Gastroesophageal sphincter (tissue), 4 donors: ENCODE data around the gene CBR1. TPM values are rescaled to one million over a fixed set of nuclear protein-coding genes. Genes with fewer than 3 reads are reported as not detected.

ENCODE experiments used
- ATAC-seq: fragments of 150-250 bp; one replicate; pipeline ENCODE4 v1.9.1; 2016; ENCODE audit warnings: mild to moderate bottlenecking, moderate library complexity
- H3K27ac ChIP-seq, 4 donors: fragments of 200-600 bp; sonication (generic) in 3 of 4; 1 replicate in 3 of 4; 2 replicates in 1 of 4; pipeline ENCODE4 v1.5.1; 2016 to 2019
- H3K27me3 ChIP-seq: fragments of 200-600 bp; sonication (generic); one replicate; pipeline ENCODE4 v1.5.1; 2019
- H3K36me3 ChIP-seq, 2 donors: fragments of 200-600 bp; sonication (generic); one replicate each; pipeline ENCODE4 v1.5.1; 2019; ENCODE audit warnings: control low read depth in 1 of 2
- H3K4me1 ChIP-seq, 3 donors: fragments of 200-600 bp; sonication (generic); 1 replicate in 2 of 3; 2 replicates in 1 of 3; pipeline ENCODE4 v1.5.1; 2016 to 2019; ENCODE audit warnings: control low read depth in 2 of 3
- H3K4me3 ChIP-seq, 2 donors: fragments of 200-600 bp; sonication (generic); one replicate each; pipeline ENCODE4 v1.5.1; 2019; ENCODE audit warnings: mild to moderate bottlenecking in 1 of 2, moderate library complexity in 1 of 2
- H3K9me3 ChIP-seq, 3 donors: fragments of 200-600 bp; sonication (generic); one replicate each; pipeline ENCODE4 v1.5.1; 2017 to 2019; ENCODE audit warnings: control low read depth in 2 of 3
- EP300 ChIP-seq: sonication (generic); formaldehyde crosslinking; IDR thresholded peaks from one replicate; pipeline ENCODE4 v1.6.1; 2017; ENCODE audit warnings: antibody characterized with exemption, mild to moderate bottlenecking
- POLR2A ChIP-seq, 2 donors: fragments of 450-650 bp; IDR thresholded peaks; one replicate each; pipeline ENCODE4 v1.6.1; 2017; ENCODE audit warnings: antibody characterized with exemption in 2 of 2, mild to moderate bottlenecking in 2 of 2, moderate library complexity in 1 of 2
- POLR2AphosphoS5 ChIP-seq: sonication (generic); formaldehyde crosslinking; IDR thresholded peaks from one replicate; pipeline ENCODE4 v1.6.1; 2017; ENCODE audit warnings: antibody characterized with exemption
- WGBS, 2 donors: methylation state at CpG; one replicate each; pipeline ENCODE4 v1.1.5; 2018; ENCODE audit warnings: low coverage in 1 of 2; 5-methylcytosine and 5-hydroxymethylcytosine counted together
- total RNA-seq, 4 donors: library from RNA; depleted of rRNA; stranded (reverse); fragments of >200 nt; gene quantifications; one replicate each; pipeline ENCODE4 v1.1.0, GENCODE V29; 2016
- TF ChIP-seq, protein P1 (sequence below), 4 experiments: fragments of 200-600 bp in 2 of 4; fragments of 450-650 bp in 2 of 4; sonication (generic) in 1 of 4; IDR thresholded peaks; one replicate each; pipeline ENCODE4 v1.5.1; 2017 to 2019; ENCODE audit warnings: antibody characterized with exemption in 4 of 4, mild to moderate bottlenecking in 2 of 4, moderate library complexity in 2 of 4

Gene CBR1
- total RNA-seq, 4 donors from 2014 or later = 65.6 to 192 (median 138) TPM

GRCh38 chr21:36100971-36101641, 31.3 kb downstream of the CBR1 start:
- Histone ChIP-seq H3K27ac (no peak overlapping the region), H3K36me3 (no peaks in the 10 kb centered on the region), H3K4me3 (no peak overlapping the region), H3K9me3 (no peaks in the 10 kb centered on the region), H3K27me3 (peaks cover 36% of the 10 kb centered on the region), H3K4me1 (peaks cover 0 to 11% (median 0%) of the 10 kb centered on the region in 3 donors)
- no peak for ATAC-seq
- WGBS, 2 donors = 69 to 84% methylated on average over 5 to 6 of the region's 6 CpGs
- no peak for TF ChIP-seq POLR2AphosphoS5
- TF ChIP-seq, protein P1, sequence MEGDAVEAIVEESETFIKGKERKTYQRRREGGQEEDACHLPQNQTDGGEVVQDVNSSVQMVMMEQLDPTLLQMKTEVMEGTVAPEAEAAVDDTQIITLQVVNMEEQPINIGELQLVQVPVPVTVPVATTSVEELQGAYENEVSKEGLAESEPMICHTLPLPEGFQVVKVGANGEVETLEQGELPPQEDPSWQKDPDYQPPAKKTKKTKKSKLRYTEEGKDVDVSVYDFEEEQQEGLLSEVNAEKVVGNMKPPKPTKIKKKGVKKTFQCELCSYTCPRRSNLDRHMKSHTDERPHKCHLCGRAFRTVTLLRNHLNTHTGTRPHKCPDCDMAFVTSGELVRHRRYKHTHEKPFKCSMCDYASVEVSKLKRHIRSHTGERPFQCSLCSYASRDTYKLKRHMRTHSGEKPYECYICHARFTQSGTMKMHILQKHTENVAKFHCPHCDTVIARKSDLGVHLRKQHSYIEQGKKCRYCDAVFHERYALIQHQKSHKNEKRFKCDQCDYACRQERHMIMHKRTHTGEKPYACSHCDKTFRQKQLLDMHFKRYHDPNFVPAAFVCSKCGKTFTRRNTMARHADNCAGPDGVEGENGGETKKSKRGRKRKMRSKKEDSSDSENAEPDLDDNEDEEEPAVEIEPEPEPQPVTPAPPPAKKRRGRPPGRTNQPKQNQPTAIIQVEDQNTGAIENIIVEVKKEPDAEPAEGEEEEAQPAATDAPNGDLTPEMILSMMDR (IDR thresholded peaks at IDR 0.05) = no peak
- no peak for TF ChIP-seq EP300
- no peak for TF ChIP-seq POLR2A (IDR thresholded peaks at IDR 0.05)

DNA sequence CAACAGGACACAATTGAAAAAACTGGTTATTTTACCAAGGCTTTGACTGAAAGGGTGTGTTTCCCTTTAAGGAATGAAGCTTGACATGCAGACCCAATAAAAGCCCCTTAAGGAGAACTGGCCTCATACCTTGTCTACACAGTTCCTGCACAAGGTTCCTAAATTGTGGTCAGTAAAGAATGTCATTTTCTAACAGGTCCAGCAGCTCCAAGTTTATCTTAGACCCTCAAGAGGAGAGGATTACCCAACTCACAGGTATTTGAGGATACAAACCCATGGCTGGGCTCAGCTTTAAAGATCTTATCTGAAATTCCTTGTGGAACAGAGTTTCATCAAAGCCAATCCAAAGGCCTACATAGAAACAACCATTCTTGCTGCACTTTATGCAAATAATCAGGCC, 33.6 kb downstream of the CBR1 start:
- TF ChIP-seq POLR2A (IDR thresholded peaks at IDR 0.05) = no peak
- no peak for TF ChIP-seq POLR2AphosphoS5
- TF ChIP-seq, protein P1 (IDR thresholded peaks at IDR 0.05) = no peak
- TF ChIP-seq EP300 = no peak
- ATAC-seq = no peak

GRCh38 chr21:36104317-36105300, 34.8 kb downstream of the CBR1 start:
- no peaks in the 10 kb centered on the region for H3K9me3 ChIP-seq
- no peaks in the 10 kb centered on the region for H3K36me3 ChIP-seq
- peaks cover 0 to 11% (median 0%) of the 10 kb centered on the region in 3 donors for H3K4me1 ChIP-seq
- peak overlapping the region in 1 of 2 donors; percentile 22 for H3K4me3 ChIP-seq
- ATAC-seq = no peak
- TF ChIP-seq EP300 = no peak
- TF ChIP-seq, protein P1 (IDR thresholded peaks at IDR 0.05) = peak; percentile 14 to 59 (median 40)
- no peak for TF ChIP-seq POLR2A (IDR thresholded peaks at IDR 0.05)
- no peak for TF ChIP-seq POLR2AphosphoS5
- 29 to 55% methylated on average over 5 to 16 of the region's 29 CpGs for WGBS, 2 donors
- H3K27me3 ChIP-seq = peaks cover 33% of the 10 kb centered on the region
- no peak overlapping the region for H3K27ac ChIP-seq

More for the DNA sequence above, 33.6 kb downstream of the CBR1 start:
- H3K36me3 ChIP-seq = no peaks in the 10 kb centered on the region
- H3K9me3 ChIP-seq = no peaks in the 10 kb centered on the region
- peaks cover 33% of the 10 kb centered on the region for H3K27me3 ChIP-seq
- no peak overlapping the region for H3K27ac ChIP-seq
- H3K4me3 ChIP-seq = no peak overlapping the region
- H3K4me1 ChIP-seq = peaks cover 0 to 11% (median 0%) of the 10 kb centered on the region in 3 donors

DNA sequence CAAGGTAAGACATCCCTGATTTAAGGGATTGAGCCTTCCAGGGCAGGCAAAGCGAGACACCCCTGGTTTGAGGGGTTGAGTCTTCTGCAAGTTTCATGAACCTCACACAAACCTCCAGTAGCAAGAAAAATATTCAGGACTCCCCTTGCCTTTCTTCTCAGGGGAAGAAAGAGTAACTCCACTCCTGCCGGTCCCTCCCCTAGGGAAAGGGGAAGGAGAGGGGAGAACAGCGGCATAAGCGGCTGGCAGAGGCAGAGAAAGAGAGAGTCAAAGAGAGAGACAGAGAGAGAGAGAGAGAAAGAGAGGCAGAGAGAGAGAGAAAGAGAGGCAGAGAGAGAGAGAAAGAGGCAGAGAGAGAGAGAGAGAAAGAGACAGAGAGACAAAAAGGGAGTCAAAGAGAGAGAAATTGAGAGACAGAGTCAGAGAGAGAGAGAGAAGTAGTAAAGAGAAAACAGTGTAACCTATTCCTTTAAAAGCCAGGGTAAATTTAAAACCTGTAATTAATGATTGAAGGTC, 35.6 kb downstream of the CBR1 start:
- Histone ChIP-seq H3K36me3 (no peaks in the 10 kb centered on the region), H3K27me3 (peaks cover 33% of the 10 kb centered on the region), H3K4me1 (peaks cover 0 to 11% (median 0%) of the 10 kb centered on the region in 3 donors), H3K27ac (no peak overlapping the region), H3K9me3 (no peaks in the 10 kb centered on the region), H3K4me3 (peak overlapping the region in 1 of 2 donors; percentile 22)
- ATAC-seq = no peak
- no peak for TF ChIP-seq POLR2AphosphoS5
- TF ChIP-seq, protein P1 (IDR thresholded peaks at IDR 0.05) = no peak
- TF ChIP-seq EP300 = no peak
- no peak for TF ChIP-seq POLR2A (IDR thresholded peaks at IDR 0.05)
- 83% methylated on average over 3 of the region's 4 CpGs; no CpG with 5 or more reads in 1 of the 2 donors for WGBS, 2 donors
